ENCODE results near the gene BCL11B. TPM values are rescaled to one million over a fixed set of nuclear protein-coding genes. Genes with fewer than 3 reads are reported as not detected.
A peak's percentile ranks its signal among the peaks of the same experiment; 100 is the strongest.

BCL11B gene
- total and polyA plus RNA-seq, 2 of the 8 experiments (the other 6 are each of a cell fraction or from before 2014, with no cell fraction given): 0.63 to 5.9 TPM

DNA sequence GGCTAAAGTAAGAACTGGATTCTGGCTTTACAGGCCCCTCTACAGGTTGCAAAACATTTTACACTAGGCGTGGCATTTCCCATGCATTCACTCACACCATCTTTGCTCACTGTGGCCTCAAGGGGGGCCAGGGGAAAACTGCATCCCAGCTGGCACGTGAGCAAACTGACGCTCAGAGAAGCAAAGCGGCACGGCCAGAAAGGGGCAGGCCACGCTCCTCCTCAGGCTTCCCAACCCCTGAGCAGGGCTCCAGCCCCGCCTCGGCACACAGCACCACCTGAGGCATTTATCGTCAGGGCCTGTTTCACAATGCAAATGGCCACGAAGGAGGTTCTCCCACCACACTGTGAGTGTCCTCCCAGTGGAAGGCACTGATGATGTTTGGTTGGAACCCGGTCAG lies 90.8 kb downstream of the BCL11B start:
- Histone ChIP-seq H3K79me2 (ENCODE audit: control insufficient read depth in 1 of 2, insufficient read depth in 2 of 2, low read length in 2 of 2) (peaks cover 0 to 6% of the 10 kb centered on the region in 2 experiments; a peak in 2 of 4 replicates), H4K5ac (ENCODE audit: insufficient read length, low read depth, low read length) (no peak overlapping the region), H2BK120ac (replicated peaks; ENCODE audit: low read depth, low read length) (no peak overlapping the region), H2BK20ac (ENCODE audit: low read length) (no peak overlapping the region), H3K4me3 (ENCODE audit: extremely low read depth in 1 of 4, insufficient read depth in 2 of 4, low read depth in 3 of 4, low read length in 4 of 4) (no peak overlapping the region), H3K4me2 (ENCODE audit: insufficient read depth in 1 of 2, low read depth in 2 of 2, low read length in 2 of 2) (no peak overlapping the region), H3K23me2 (ENCODE audit: low read depth, low read length) (no peaks in the 10 kb centered on the region), H3K36me3 (ENCODE audit: control insufficient read depth in 2 of 4, insufficient read depth in 4 of 4, low read length in 3 of 4) (no peaks in the 10 kb centered on the region), H2BK5ac (ENCODE audit: low read depth, low read length) (no peak overlapping the region), H3K56ac (replicated peaks; ENCODE audit: insufficient read length, low read depth, low read length) (no peak overlapping the region), H2BK15ac (ENCODE audit: low read length) (no peak overlapping the region), H3K79me1 (ENCODE audit: low read depth, low read length) (no peaks in the 10 kb centered on the region; the same call in none of the 2 replicates), H4K91ac (replicated peaks; ENCODE audit: insufficient read length, low read length) (no peak overlapping the region), H3K18ac (ENCODE audit: extremely low read depth, low read length) (0 out of 2 replicates have a peak overlapping the region, but pooled peaks have one; percentile 32), H4K20me1 (replicated peaks in 1 of 2; ENCODE audit: control insufficient read depth in 1 of 2, insufficient read depth in 2 of 2, low read length in 2 of 2) (peaks cover 0 to 2% of the 10 kb centered on the region in 2 experiments), H3K23ac (ENCODE audit: insufficient read length) (no peak overlapping the region), H3K27me3 (replicated peaks in 1 of 4; ENCODE audit: control insufficient read depth in 3 of 4, extremely low read depth in 1 of 4, insufficient read depth in 3 of 4, low read length in 3 of 4) (no peaks in the 10 kb centered on the region), H3K9ac (replicated peaks in 1 of 4; ENCODE audit: extremely low read depth in 1 of 4, low read depth in 3 of 4, low read length in 3 of 4) (no peak overlapping the region; a peak in 1 of 7 replicates), H3K14ac (ENCODE audit: insufficient read length) (no peak overlapping the region), H3K27ac (ENCODE audit: low read depth, low read length) (no peak overlapping the region), H3K4me1 (replicated peaks in 1 of 4; ENCODE audit: control insufficient read depth in 3 of 4, insufficient read depth in 4 of 4, low read length in 3 of 4) (peaks cover 0 to 2% (median 0%) of the 10 kb centered on the region in 4 experiments; a peak in 3 of 7 replicates), H3K9me3 (ENCODE audit: insufficient read depth in 2 of 2, low read depth in 1 of 2, low read length in 1 of 2) (no peaks in the 10 kb centered on the region), H2BK12ac (ENCODE audit: low read depth, low read length) (no peak overlapping the region), H2AK5ac (ENCODE audit: low read depth, low read length) (0 out of 2 replicates have a peak overlapping the region, but pooled peaks have one; percentile 8), H3K4ac (replicated peaks; ENCODE audit: insufficient read length, low read depth, low read length) (no peak overlapping the region), H2AFZ (ENCODE audit: low read length) (no peak overlapping the region), H4K8ac (ENCODE audit: extremely low read depth, insufficient read depth, low read length) (no peak overlapping the region; the same call in 1 of the 2 replicates)
- DNase-seq (ENCODE audit: low read depth in 1 of 2, low spot score in 2 of 2) (no peak), FAIRE-seq (no peak)
- POLR2A ChIA-PET (ENCODE audit: partially characterized antibody): no interaction called here
- CTCF ChIA-PET (ENCODE audit: partially characterized antibody): no interaction called here
- WGBS, 2 experiments (ENCODE audit: extremely low coverage in 1 of 2, insufficient coverage in 1 of 2, insufficient read length in 1 of 2, insufficient replicate concordance in 2 of 2, low coverage in 1 of 2, low lambda C conversion rate in 2 of 2, missing lambda C conversion rate in 1 of 2): 95% methylated on average over 11 of the region's 11 CpGs; no CpG with 5 or more reads in 1 of the 2 experiments
- TF ChIP-seq SIRT6 (IDR thresholded peaks at IDR 0.05; ENCODE audit: low read length) (no peak), POLR2A (IDR thresholded peaks at IDR 0.05; ENCODE audit: control extremely low read depth in 1 of 2, low read depth in 2 of 2, low read length in 2 of 2) (no peak), ASH2L (IDR thresholded peaks at IDR 0.05; ENCODE audit: low read length) (no peak), RAD21 (IDR thresholded peaks at IDR 0.05 in 1 of 2, conservative IDR thresholded peaks at IDR 0.05 in 1 of 2; ENCODE audit: low read depth in 2 of 2, low read length in 2 of 2) (0 out of 4 replicates have a peak, but pooled peaks of 1 of the 2 experiments have one; percentile 2), GABPA (IDR thresholded peaks at IDR 0.05; ENCODE audit: borderline replicate concordance, insufficient read depth, low read length) (no peak), SP4 (IDR thresholded peaks at IDR 0.05; ENCODE audit: low read length) (no peak)

Measured in H1 (cell line).